GM12873 (cell line): Measurements from ENCODE around the gene ERAP2.

Source experiments
- CTCF ChIP-seq: IDR thresholded peaks from 2 replicates; pipeline ENCODE4 v1.5.1; 2012; ENCODE audit warnings: low read depth, mild to moderate bottlenecking, moderate library complexity, low read length, control low read depth; ENCODE audit not compliant: insufficient read depth; ENCODE audit errors: missing control alignments

The ERAP2 gene

GRCh38 chr5:96946381-96946780, 70.1 kb downstream of the ERAP2 start:
- no peak for TF ChIP-seq CTCF

GRCh38 chr5:96952118-96952750, 75.9 kb downstream of the ERAP2 start:
- TF ChIP-seq CTCF: no peak

GRCh38 chr5:96952974-96953730, 76.9 kb downstream of the ERAP2 start:
- no peak for TF ChIP-seq CTCF

- no peak for TF ChIP-seq CTCF
Measured at GRCh38 chr5:96957254-96958049, 81.2 kb downstream of the ERAP2 start.

- no peak for TF ChIP-seq CTCF
Measured at GRCh38 chr5:96958977-96959376, 82.7 kb downstream of the ERAP2 start.

- no peak for TF ChIP-seq CTCF
Measured at GRCh38 chr5:96961053-96961452, 84.8 kb downstream of the ERAP2 start.

- TF ChIP-seq CTCF: no peak
Measured at GRCh38 chr5:96962540-96962991, 86.3 kb downstream of the ERAP2 start.
